Suprapubic skin (tissue), 3 donors: ENCODE results near the gene ARPC2.

Experiments
- CTCF ChIP-seq, 2 donors: fragments of 200-600 bp in 1 of 2; fragments of 450-650 bp in 1 of 2; sonication (generic) in 1 of 2; IDR thresholded peaks; one replicate each; pipeline ENCODE4 v1.5.1; 2016 to 2019; ENCODE audit warnings: antibody characterized with exemption in 2 of 2, mild to moderate bottlenecking in 1 of 2, moderate library complexity in 1 of 2
- POLR2A ChIP-seq, 2 donors: fragments of 450-650 bp; IDR thresholded peaks; one replicate each; pipeline ENCODE4 v1.6.1; 2017; ENCODE audit warnings: antibody characterized with exemption in 2 of 2, mild to moderate bottlenecking in 2 of 2, moderate library complexity in 2 of 2

GRCh38 chr2:218255446-218255845 lies 38.5 kb downstream of the ARPC2 start:
- TF ChIP-seq CTCF (IDR thresholded peaks at IDR 0.05) (no peak), POLR2A (IDR thresholded peaks at IDR 0.05) (no peak)
